ENCODE measurements around the gene C9orf152. TPM values are rescaled to one million over a fixed set of nuclear protein-coding genes. Genes with fewer than 3 reads are reported as not detected.
A peak's percentile ranks its signal among the peaks of the same experiment; 100 is the strongest.

Gene C9orf152
- total RNA-seq, 1 donor from 2014 or later: not detected

GRCh38 chr9:110183208-110184145, 24.5 kb downstream of the C9orf152 start:
- TF ChIP-seq, protein P1, sequence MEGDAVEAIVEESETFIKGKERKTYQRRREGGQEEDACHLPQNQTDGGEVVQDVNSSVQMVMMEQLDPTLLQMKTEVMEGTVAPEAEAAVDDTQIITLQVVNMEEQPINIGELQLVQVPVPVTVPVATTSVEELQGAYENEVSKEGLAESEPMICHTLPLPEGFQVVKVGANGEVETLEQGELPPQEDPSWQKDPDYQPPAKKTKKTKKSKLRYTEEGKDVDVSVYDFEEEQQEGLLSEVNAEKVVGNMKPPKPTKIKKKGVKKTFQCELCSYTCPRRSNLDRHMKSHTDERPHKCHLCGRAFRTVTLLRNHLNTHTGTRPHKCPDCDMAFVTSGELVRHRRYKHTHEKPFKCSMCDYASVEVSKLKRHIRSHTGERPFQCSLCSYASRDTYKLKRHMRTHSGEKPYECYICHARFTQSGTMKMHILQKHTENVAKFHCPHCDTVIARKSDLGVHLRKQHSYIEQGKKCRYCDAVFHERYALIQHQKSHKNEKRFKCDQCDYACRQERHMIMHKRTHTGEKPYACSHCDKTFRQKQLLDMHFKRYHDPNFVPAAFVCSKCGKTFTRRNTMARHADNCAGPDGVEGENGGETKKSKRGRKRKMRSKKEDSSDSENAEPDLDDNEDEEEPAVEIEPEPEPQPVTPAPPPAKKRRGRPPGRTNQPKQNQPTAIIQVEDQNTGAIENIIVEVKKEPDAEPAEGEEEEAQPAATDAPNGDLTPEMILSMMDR (IDR thresholded peaks at IDR 0.05): peak; percentile 84
- Mint-ChIP-seq H3K27me3 (ENCODE audit: unreplicated experiment) (peaks cover 3% of the 10 kb centered on the region), H3K36me3 (ENCODE audit: unreplicated experiment) (no peaks in the 10 kb centered on the region), H3K4me3 (ENCODE audit: unreplicated experiment) (no peak overlapping the region), H3K4me1 (ENCODE audit: unreplicated experiment) (peaks cover 8% of the 10 kb centered on the region), H3K27ac (ENCODE audit: unreplicated experiment) (no peak overlapping the region), H3K9me3 (ENCODE audit: unreplicated experiment) (no peaks in the 10 kb centered on the region)
- no peak for DNase-seq (ENCODE audit: extremely low spot score, unreplicated experiment)

DNA sequence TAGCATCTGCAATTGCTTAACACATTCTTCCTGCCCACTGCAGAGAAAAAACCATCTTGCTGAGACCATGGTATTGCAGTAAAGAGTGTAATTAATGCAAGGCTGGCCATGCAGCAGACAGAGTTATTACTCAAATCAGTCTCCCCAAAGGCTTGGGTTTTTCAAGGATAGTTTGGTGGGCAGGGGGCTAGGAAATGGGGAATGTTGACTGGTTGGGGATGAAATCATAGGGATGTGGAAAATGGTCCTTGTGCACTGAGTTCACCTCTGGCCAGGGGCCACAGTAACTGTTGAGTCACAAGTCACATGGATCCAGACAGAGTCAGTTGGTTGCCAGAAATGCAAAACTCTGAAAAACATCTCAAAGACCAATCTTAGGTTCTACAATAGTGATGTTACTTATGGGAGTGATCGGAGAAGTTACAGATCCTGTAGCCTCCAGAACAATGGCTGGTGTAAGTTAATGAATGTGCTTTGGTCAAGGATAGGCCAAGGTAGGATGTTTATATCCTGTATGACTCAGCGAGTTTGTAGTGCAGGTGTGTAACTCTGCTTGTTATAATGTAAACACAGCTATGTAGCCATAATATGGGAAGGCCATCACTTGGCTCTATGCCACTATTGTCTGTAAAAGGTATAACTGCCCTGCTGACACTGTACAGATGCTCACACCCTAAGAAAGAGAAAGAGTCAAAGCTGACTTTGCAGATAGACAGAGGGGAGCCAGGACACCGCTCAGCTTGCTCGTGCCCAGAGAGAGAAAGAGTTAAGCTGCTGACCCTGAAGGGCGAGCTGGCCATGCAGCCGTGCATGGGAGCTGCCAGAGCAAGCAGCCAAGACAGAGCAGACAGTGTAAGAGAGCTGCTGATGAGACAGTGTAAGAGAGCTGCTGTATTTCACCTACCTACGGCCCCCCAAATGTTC, 27.2 kb downstream of the C9orf152 start:
- H3K4me3 Mint-ChIP-seq (ENCODE audit: unreplicated experiment): no peak overlapping the region
- no peaks in the 10 kb centered on the region for H3K9me3 Mint-ChIP-seq (ENCODE audit: unreplicated experiment)
- H3K36me3 Mint-ChIP-seq (ENCODE audit: unreplicated experiment): no peaks in the 10 kb centered on the region
- TF ChIP-seq, protein P1 (IDR thresholded peaks at IDR 0.05): no peak
- no peaks in the 10 kb centered on the region for H3K27me3 Mint-ChIP-seq (ENCODE audit: unreplicated experiment)
- peaks cover 8% of the 10 kb centered on the region for H3K4me1 Mint-ChIP-seq (ENCODE audit: unreplicated experiment)
- DNase-seq (ENCODE audit: extremely low spot score, unreplicated experiment): no peak
- H3K27ac Mint-ChIP-seq (ENCODE audit: unreplicated experiment): no peak overlapping the region

DNA sequence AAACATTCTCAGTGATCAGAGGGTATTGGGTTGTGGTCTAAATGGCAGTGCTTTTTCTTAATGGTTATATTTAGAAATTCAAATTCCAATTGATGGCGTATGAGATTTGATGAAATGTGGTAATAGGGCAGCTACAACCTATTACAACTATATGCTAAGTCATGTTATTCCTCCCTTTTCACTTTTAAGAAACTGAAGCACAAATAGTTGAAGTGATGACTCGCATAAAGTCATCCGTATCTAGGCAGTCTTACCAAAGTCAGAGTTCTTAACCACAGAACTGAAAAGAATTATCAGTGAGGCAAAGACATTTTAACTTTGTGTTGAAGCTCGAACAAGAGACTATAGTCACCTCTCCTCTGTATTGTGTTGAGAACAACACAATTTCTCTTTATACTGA, 28.2 kb downstream of the C9orf152 start:
- no peak for DNase-seq (ENCODE audit: extremely low spot score, unreplicated experiment)
- no peaks in the 10 kb centered on the region for H3K9me3 Mint-ChIP-seq (ENCODE audit: unreplicated experiment)
- H3K36me3 Mint-ChIP-seq (ENCODE audit: unreplicated experiment): no peaks in the 10 kb centered on the region
- H3K27me3 Mint-ChIP-seq (ENCODE audit: unreplicated experiment): no peaks in the 10 kb centered on the region
- H3K27ac Mint-ChIP-seq (ENCODE audit: unreplicated experiment): no peak overlapping the region
- TF ChIP-seq, protein P1 (IDR thresholded peaks at IDR 0.05): no peak
- peaks cover 8% of the 10 kb centered on the region for H3K4me1 Mint-ChIP-seq (ENCODE audit: unreplicated experiment)
- no peak overlapping the region for H3K4me3 Mint-ChIP-seq (ENCODE audit: unreplicated experiment)

- H3K9me3 Mint-ChIP-seq (ENCODE audit: unreplicated experiment): no peaks in the 10 kb centered on the region
These were observed 29.7 kb downstream of the C9orf152 start for GRCh38 chr9:110178281-110178680.

More at GRCh38 chr9:110178281-110178680, 29.7 kb downstream of the C9orf152 start:
- Mint-ChIP-seq H3K36me3 (ENCODE audit: unreplicated experiment) (no peaks in the 10 kb centered on the region), H3K4me1 (ENCODE audit: unreplicated experiment) (peaks cover 8% of the 10 kb centered on the region), H3K27me3 (ENCODE audit: unreplicated experiment) (no peaks in the 10 kb centered on the region), H3K27ac (ENCODE audit: unreplicated experiment) (no peak overlapping the region), H3K4me3 (ENCODE audit: unreplicated experiment) (no peak overlapping the region)
- DNase-seq (ENCODE audit: extremely low spot score, unreplicated experiment): no peak
- TF ChIP-seq, protein P1 (IDR thresholded peaks at IDR 0.05): no peak

Measured in osteocyte (in vitro differentiated cells).